Measurements from ENCODE around the gene HPCA.

HPCA gene

DNA sequence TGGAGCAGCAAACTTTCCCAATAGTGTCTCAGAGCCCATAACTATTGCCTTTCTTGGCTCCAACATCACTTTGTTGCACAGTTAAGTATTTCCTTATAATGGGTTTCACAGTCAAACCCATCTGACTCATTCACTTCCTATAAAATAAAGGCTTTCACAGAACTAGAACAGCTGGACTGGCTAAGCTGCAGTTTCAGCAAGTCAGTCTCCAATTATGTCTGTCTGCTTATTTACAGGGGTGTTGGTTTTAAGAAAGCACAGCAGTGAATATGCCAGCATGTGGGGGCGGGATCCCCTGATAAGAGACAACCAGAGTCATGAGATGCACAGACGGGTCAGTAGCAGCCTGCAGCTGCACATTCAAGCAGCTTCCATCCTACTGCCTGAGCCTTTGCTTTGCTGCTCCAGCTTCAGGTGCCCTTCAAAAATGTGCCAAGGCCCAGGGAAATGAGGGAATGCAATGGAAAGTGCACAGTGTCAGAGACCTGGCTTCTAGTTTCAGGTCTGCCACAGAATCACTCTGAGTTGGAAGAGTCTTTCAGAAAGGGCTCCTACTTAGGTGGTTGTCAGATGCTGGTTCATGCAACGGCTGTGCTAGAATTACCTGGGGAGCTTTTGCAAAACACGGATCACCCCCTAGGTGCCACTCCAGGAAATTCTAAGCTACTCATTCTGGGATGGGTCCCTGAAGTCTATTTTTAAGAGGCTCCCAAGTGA lies 53.5 kb downstream of the HPCA start:
- TF ChIP-seq TARDBP (IDR thresholded peaks at IDR 0.05): no peak
- no peak for TF ChIP-seq FOXK2 (IDR thresholded peaks at IDR 0.05)
- no peak for TF ChIP-seq ELF4 (IDR thresholded peaks at IDR 0.05)
- no peak for TF ChIP-seq SP1 (IDR thresholded peaks at IDR 0.05)
- no peak for TF ChIP-seq NFRKB (IDR thresholded peaks at IDR 0.05)
- no peak for TF ChIP-seq ZNF384 (IDR thresholded peaks at IDR 0.05)
- TF ChIP-seq FOXM1 (IDR thresholded peaks at IDR 0.05; ENCODE audit: borderline replicate concordance): no peak
- TF ChIP-seq SUZ12 (IDR thresholded peaks at IDR 0.05): no peak
- no peak for TF ChIP-seq HDGF (IDR thresholded peaks at IDR 0.05; ENCODE audit: borderline replicate concordance)
- no peak for TF ChIP-seq FOXA1 (IDR thresholded peaks at IDR 0.05)
- TF ChIP-seq ARNT (IDR thresholded peaks at IDR 0.05): no peak
- TF ChIP-seq L3MBTL2 (conservative IDR thresholded peaks at IDR 0.05): no peak
- TF ChIP-seq BHLHE40 (IDR thresholded peaks at IDR 0.05; ENCODE audit: borderline replicate concordance): no peak
- no peak for TF ChIP-seq CTBP1 (IDR thresholded peaks at IDR 0.05; ENCODE audit: borderline replicate concordance)
- ChIA-PET POLR2A (no interaction called here), CTCF (no interaction called here)
- no peak for DNase-seq (ENCODE audit: extremely low spot score)

GRCh38 chr1:32944180-32944579 lies 57.9 kb downstream of the HPCA start:
- ChIA-PET POLR2A (no interaction called here), CTCF (no interaction called here)
- no peak for DNase-seq (ENCODE audit: extremely low spot score)
- TF ChIP-seq PKNOX1 (IDR thresholded peaks at IDR 0.05) (no peak), FOXK2 (IDR thresholded peaks at IDR 0.05) (no peak)

Measured in HEK293T (cell line).